GM20000 (cell line): Measurements from ENCODE around the gene SLC2A13.
"Not testable (repeated sequence)": the region's sequence is repeated elsewhere in the genome, so short reads cannot be mapped to it uniquely, and the experiment has no call there.

ENCODE experiments used
- DNase-seq: peaks from one replicate; pipeline ENCODE4 v3.0.0; 2012; ENCODE audit warnings: low spot score
- CTCF ChIP-seq: IDR thresholded peaks from 2 replicates; pipeline ENCODE4 v1.5.1; 2012; ENCODE audit warnings: mild to moderate bottlenecking, control low read depth; ENCODE audit errors: extremely low read depth, missing control alignments

Gene SLC2A13

DNA sequence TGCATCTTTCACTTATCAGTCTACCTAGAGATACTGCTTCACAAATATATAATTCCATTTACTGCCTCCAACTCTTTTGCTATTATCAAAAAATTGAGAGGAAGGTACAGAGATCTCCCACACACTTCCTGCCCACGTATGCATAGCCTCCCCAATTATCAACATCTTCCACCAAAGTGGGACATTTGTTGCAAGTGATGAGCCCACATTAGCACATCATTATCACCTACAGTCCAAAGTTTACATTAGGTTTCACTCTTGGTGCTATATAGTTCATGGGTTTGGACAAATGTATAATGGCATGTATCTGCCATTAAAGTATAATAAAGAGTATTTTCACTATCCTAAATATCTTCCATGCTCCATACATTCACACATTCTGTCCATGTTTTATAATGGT lies 66.3 kb downstream of the SLC2A13 start:
- TF ChIP-seq CTCF = no peak
- no peak for DNase-seq

- no peak for TF ChIP-seq CTCF
- no peak for DNase-seq
These were observed 67.3 kb downstream of the SLC2A13 start for GRCh38 chr12:40038619-40039018.

DNA sequence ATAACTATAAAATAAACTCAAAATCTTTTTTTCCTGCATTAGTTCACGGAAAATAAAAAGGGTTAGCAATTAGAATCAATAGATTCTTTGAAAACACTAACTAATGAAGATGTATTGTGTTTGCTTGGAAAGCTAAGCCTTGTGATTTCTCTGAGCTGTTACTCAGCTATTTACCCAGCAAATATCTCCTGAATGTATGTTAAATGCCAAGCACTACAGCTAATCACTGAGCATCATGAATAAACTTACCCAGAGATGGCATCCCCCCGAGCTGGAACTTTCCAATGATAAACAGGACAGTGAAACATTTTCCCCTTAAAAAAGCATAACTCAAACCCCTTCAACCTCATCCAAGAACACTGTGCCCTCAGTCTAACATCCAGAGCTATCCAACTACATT lies 71.2 kb downstream of the SLC2A13 start:
- no peak for TF ChIP-seq CTCF
- DNase-seq = no peak

DNA sequence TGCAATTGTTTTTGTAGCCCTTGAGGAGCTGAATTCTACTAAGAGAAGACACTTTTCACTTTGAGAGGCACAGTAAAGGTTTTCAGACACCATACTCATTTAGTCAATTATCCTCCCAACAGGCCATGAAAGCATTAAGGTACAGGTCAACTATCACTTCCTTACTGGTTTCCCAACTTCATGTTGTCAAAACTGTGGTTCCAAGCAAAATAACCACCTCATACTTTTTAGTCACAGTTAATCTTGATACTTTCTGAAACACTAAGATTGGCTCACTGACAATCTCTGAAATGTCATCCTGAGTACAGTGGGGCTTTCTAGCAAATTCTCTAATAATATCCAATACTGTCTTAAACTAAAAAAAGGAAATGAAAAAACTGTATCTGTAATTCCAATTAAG lies 71.7 kb downstream of the SLC2A13 start:
- no peak for DNase-seq
- TF ChIP-seq CTCF = no peak

- no peak for TF ChIP-seq CTCF
- DNase-seq = no peak
These were observed 72.6 kb downstream of the SLC2A13 start for GRCh38 chr12:40033242-40033630.

- DNase-seq = no peak
These were observed 73.2 kb downstream of the SLC2A13 start for GRCh38 chr12:40032433-40033241.

GRCh38 chr12:40031965-40032364 lies 73.9 kb downstream of the SLC2A13 start:
- no peak for TF ChIP-seq CTCF
- no peak for DNase-seq

More at GRCh38 chr12:40032433-40033241, 73.2 kb downstream of the SLC2A13 start:
- no peak for TF ChIP-seq CTCF

DNA sequence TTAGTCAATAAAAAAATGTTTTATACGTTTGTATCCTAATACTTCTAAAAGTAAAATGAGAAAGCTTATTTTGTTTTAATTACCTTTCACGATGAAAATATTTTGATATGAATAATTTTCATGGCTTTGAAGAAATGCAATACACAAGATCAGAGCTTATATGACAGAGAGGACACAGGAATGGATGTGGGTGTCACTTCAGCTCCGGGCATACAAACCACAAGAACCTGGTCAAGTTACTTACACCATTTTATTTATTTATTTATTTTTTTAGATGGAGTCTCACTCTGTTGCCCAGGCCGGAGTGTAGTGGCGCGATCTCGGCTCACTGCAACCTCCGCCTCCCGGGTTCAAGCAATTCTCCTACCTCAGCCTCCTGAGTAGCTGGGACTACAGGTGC lies 74.9 kb downstream of the SLC2A13 start:
- DNase-seq = not testable (repeated sequence)
